Measurements from ENCODE around the gene EPHA2.

The EPHA2 gene

GRCh38 chr1:16137890-16138467 lies 17.9 kb downstream of the EPHA2 start:
- DNase-seq (ENCODE audit: insufficient read length): no peak
- TF ChIP-seq TAF1 (IDR thresholded peaks at IDR 0.05; ENCODE audit: borderline replicate concordance, low read depth, low read length): no peak
- TF ChIP-seq POLR2AphosphoS5 (IDR thresholded peaks at IDR 0.05; ENCODE audit: low read depth, low read length): no peak
- no peak for TF ChIP-seq POLR2A (IDR thresholded peaks at IDR 0.05; ENCODE audit: low read depth, low read length)
- no peak for FAIRE-seq

GRCh38 chr1:16135501-16135900 lies 20.4 kb downstream of the EPHA2 start:
- no peak for FAIRE-seq
- no peak for TF ChIP-seq POLR2A (IDR thresholded peaks at IDR 0.05; ENCODE audit: low read depth, low read length)
- no peak for TF ChIP-seq POLR2AphosphoS5 (IDR thresholded peaks at IDR 0.05; ENCODE audit: low read depth, low read length)
- no peak for TF ChIP-seq TAF1 (IDR thresholded peaks at IDR 0.05; ENCODE audit: borderline replicate concordance, low read depth, low read length)
- no peak for DNase-seq (ENCODE audit: insufficient read length)

- no peak for TF ChIP-seq POLR2AphosphoS5 (IDR thresholded peaks at IDR 0.05; ENCODE audit: low read depth, low read length)
- DNase-seq (ENCODE audit: insufficient read length): no peak
- FAIRE-seq: no peak
Measured at GRCh38 chr1:16134906-16135305, 21.0 kb downstream of the EPHA2 start.

GRCh38 chr1:16134066-16134801 lies 21.6 kb downstream of the EPHA2 start:
- no peak for TF ChIP-seq TAF1 (IDR thresholded peaks at IDR 0.05; ENCODE audit: borderline replicate concordance, low read depth, low read length)
- TF ChIP-seq POLR2AphosphoS5 (IDR thresholded peaks at IDR 0.05; ENCODE audit: low read depth, low read length): no peak
- no peak for TF ChIP-seq POLR2A (IDR thresholded peaks at IDR 0.05; ENCODE audit: low read depth, low read length)
- FAIRE-seq: no peak
- DNase-seq (ENCODE audit: insufficient read length): no peak

- FAIRE-seq: no peak
- TF ChIP-seq POLR2A (IDR thresholded peaks at IDR 0.05; ENCODE audit: low read depth, low read length) (no peak), POLR2AphosphoS5 (IDR thresholded peaks at IDR 0.05; ENCODE audit: low read depth, low read length) (no peak), TAF1 (IDR thresholded peaks at IDR 0.05; ENCODE audit: borderline replicate concordance, low read depth, low read length) (no peak)
- no peak for DNase-seq (ENCODE audit: insufficient read length)
Measured at GRCh38 chr1:16133007-16133961, 22.6 kb downstream of the EPHA2 start.

- FAIRE-seq (no peak), DNase-seq (ENCODE audit: insufficient read length) (no peak)
- no peak for TF ChIP-seq TAF1 (IDR thresholded peaks at IDR 0.05; ENCODE audit: borderline replicate concordance, low read depth, low read length)
- no peak for TF ChIP-seq POLR2A (IDR thresholded peaks at IDR 0.05; ENCODE audit: low read depth, low read length)
- TF ChIP-seq POLR2AphosphoS5 (IDR thresholded peaks at IDR 0.05; ENCODE audit: low read depth, low read length): no peak
Measured at GRCh38 chr1:16132325-16132785, 23.5 kb downstream of the EPHA2 start.

GRCh38 chr1:16131636-16132324 lies 24.1 kb downstream of the EPHA2 start:
- DNase-seq (ENCODE audit: insufficient read length) (no peak), FAIRE-seq (no peak)
- no peak for TF ChIP-seq POLR2AphosphoS5 (IDR thresholded peaks at IDR 0.05; ENCODE audit: low read depth, low read length)
- TF ChIP-seq POLR2A (IDR thresholded peaks at IDR 0.05; ENCODE audit: low read depth, low read length): no peak
- no peak for TF ChIP-seq TAF1 (IDR thresholded peaks at IDR 0.05; ENCODE audit: borderline replicate concordance, low read depth, low read length)

- TF ChIP-seq POLR2A (IDR thresholded peaks at IDR 0.05; ENCODE audit: low read depth, low read length) (no peak), POLR2AphosphoS5 (IDR thresholded peaks at IDR 0.05; ENCODE audit: low read depth, low read length) (no peak), TAF1 (IDR thresholded peaks at IDR 0.05; ENCODE audit: borderline replicate concordance, low read depth, low read length) (no peak)
- FAIRE-seq: no peak
Measured at GRCh38 chr1:16130827-16131226, 25.0 kb downstream of the EPHA2 start.

GRCh38 chr1:16129921-16130543 lies 25.8 kb downstream of the EPHA2 start:
- no peak for FAIRE-seq
- no peak for TF ChIP-seq TAF1 (IDR thresholded peaks at IDR 0.05; ENCODE audit: borderline replicate concordance, low read depth, low read length)
- TF ChIP-seq POLR2AphosphoS5 (IDR thresholded peaks at IDR 0.05; ENCODE audit: low read depth, low read length): no peak
- no peak for TF ChIP-seq POLR2A (IDR thresholded peaks at IDR 0.05; ENCODE audit: low read depth, low read length)
- no peak for DNase-seq (ENCODE audit: insufficient read length)

More at GRCh38 chr1:16130827-16131226, 25.0 kb downstream of the EPHA2 start:
- no peak for DNase-seq (ENCODE audit: insufficient read length)

- FAIRE-seq (no peak), DNase-seq (ENCODE audit: insufficient read length) (no peak)
- no peak for TF ChIP-seq POLR2AphosphoS5 (IDR thresholded peaks at IDR 0.05; ENCODE audit: low read depth, low read length)
- no peak for TF ChIP-seq POLR2A (IDR thresholded peaks at IDR 0.05; ENCODE audit: low read depth, low read length)
- TF ChIP-seq TAF1 (IDR thresholded peaks at IDR 0.05; ENCODE audit: borderline replicate concordance, low read depth, low read length): no peak
Measured at GRCh38 chr1:16129316-16129715, 26.6 kb downstream of the EPHA2 start.
